HepG2 (cell line): ENCODE measurements around the gene STAT5A. TPM values are rescaled to one million over a fixed set of nuclear protein-coding genes. Genes with fewer than 3 reads are reported as not detected.
A peak's percentile ranks its signal among the peaks of the same experiment; 100 is the strongest.

Experiments used
- ATAC-seq: fragments of 200-7000 bp; cut with Tn5 transposase; 3 replicates; pipeline ENCODE4 v1.9.1; 2020; ENCODE audit warnings: mild to moderate bottlenecking, moderate library complexity
- BruUV-seq: library from RNA; stranded (reverse); fragments of 400-500 nt; replicated peaks from 2 replicates; lab custom pipeline; 2021; lab: Mats Ljungman, UMichigan
- CTCF ChIA-PET: fragments of 300-600 bp; formaldehyde crosslinking; extraction: SDS; loops from one replicate; lab custom pipeline; 2021; ENCODE audit warnings: low total read pairs, inconsistent platforms, low intra/inter-chr PET ratio; lab: Yijun Ruan, JAX
- POLR2A ChIA-PET: fragments of 350-600 bp; sonication (Branson Sonifier 250); formaldehyde crosslinking; loops from one replicate; lab custom pipeline; 2020; ENCODE audit warnings: antibody characterized with exemption, inconsistent platforms; lab: Yijun Ruan, JAX
- DNase-seq: peaks from one replicate; pipeline ENCODE4 v3.0.0-alpha.2; 2015; ENCODE audit warnings: low spot score
- FAIRE-seq: peaks from 3 replicates; lab custom pipeline; 2011; peaks lifted over from hg19 to GRCh38; lab: Jason Lieb, UNC
- H2AFZ ChIP-seq: one replicate; pipeline ENCODE4 v1.6.1; 2011; ENCODE audit warnings: low read length, inconsistent platforms
- H3K27ac ChIP-seq: fragments of 300-600 bp; 3 replicates; pipeline ENCODE4 v1.8.0; 2011; ENCODE audit warnings: mixed run types, mild to moderate bottlenecking, mixed read lengths, low read length, inconsistent platforms; ENCODE audit not compliant: insufficient read depth; ENCODE audit errors: extremely low read length
- H3K27me3 ChIP-seq, 2 experiments: fragments of 200-600 bp in 1 of 2; 2 replicates in 1 of 2; 3 replicates in 1 of 2; pipeline versions ENCODE4 v1.6.0 to v1.8.0; 2011; ENCODE audit warnings: low read length in 2 of 2, mild to moderate bottlenecking in 2 of 2, moderate library complexity in 2 of 2, inconsistent platforms in 1 of 2; ENCODE audit not compliant: insufficient read depth in 2 of 2, control insufficient read depth in 1 of 2
- H3K36me3 ChIP-seq, 2 experiments: fragments of 200-600 bp in 1 of 2; replicated peaks in 1 of 2; 2 replicates in 1 of 2; 3 replicates in 1 of 2; pipeline versions ENCODE4 v1.5.1 to v1.8.0; 2011; ENCODE audit warnings: low read length in 2 of 2, inconsistent platforms in 1 of 2; ENCODE audit not compliant: insufficient read depth in 2 of 2, control insufficient read depth in 1 of 2
- H3K4me1 ChIP-seq: 2 replicates; pipeline ENCODE4 v1.5.1; 2012; ENCODE audit warnings: low read length, inconsistent platforms; ENCODE audit not compliant: insufficient read depth
- H3K4me2 ChIP-seq: 2 replicates; pipeline ENCODE4 v1.6.0; 2011; ENCODE audit warnings: low read depth, low read length, inconsistent platforms
- H3K4me3 ChIP-seq, 3 experiments: fragments of 200-600 bp in 1 of 3; sonication (generic), shearing (Covaris generic) in 1 of 3; replicated peaks in 1 of 3; 2 replicates each; pipeline ENCODE4 v1.5.1; 2011 to 2016; ENCODE audit warnings: low read length in 3 of 3, inconsistent platforms in 2 of 3, low read depth in 2 of 3, mild to moderate bottlenecking in 2 of 3, control low read depth in 1 of 3, mixed read lengths in 1 of 3; ENCODE audit not compliant: insufficient read depth in 1 of 3
- H3K79me2 ChIP-seq: one replicate; pipeline ENCODE4 v1.6.1; 2011; ENCODE audit warnings: low read length, inconsistent platforms; ENCODE audit not compliant: insufficient read depth
- H3K9ac ChIP-seq: 2 replicates; pipeline ENCODE4 v1.6.0; 2011; ENCODE audit warnings: mild to moderate bottlenecking, low read depth, low read length, inconsistent platforms; ENCODE audit not compliant: insufficient read depth
- H3K9me3 ChIP-seq: 2 replicates; pipeline ENCODE4 v1.5.1; 2012; ENCODE audit warnings: mild to moderate bottlenecking, low read length
- H4K20me1 ChIP-seq: 2 replicates; pipeline ENCODE4 v1.6.0; 2011; ENCODE audit warnings: inconsistent platforms, mild to moderate bottlenecking, low read length, moderate library complexity; ENCODE audit not compliant: insufficient read depth
- ELK4 ChIP-seq: sonication (generic); formaldehyde crosslinking; IDR thresholded peaks from 2 replicates; pipeline ENCODE4 v1.9.0; 2021; ENCODE audit warnings: missing genetic modification reagents, borderline replicate concordance
- FLYWCH1 ChIP-seq: sonication (generic); formaldehyde crosslinking; IDR thresholded peaks from 2 replicates; pipeline ENCODE4 v1.8.1; 2023; ENCODE audit warnings: mild to moderate bottlenecking, missing genetic modification reagents
- NFE2L2 ChIP-seq: fragments of 150-350 bp; IDR thresholded peaks from 2 replicates; pipeline ENCODE4 v1.6.1; 2014; ENCODE audit warnings: low read length
- PBX3 ChIP-seq: sonication (generic); formaldehyde crosslinking; IDR thresholded peaks from 2 replicates; pipeline ENCODE4 v1.8.1; 2023; ENCODE audit warnings: missing genetic modification reagents, inconsistent platforms, borderline replicate concordance
- PTBP1 ChIP-seq: fragments of 200-400 bp; formaldehyde crosslinking; IDR thresholded peaks from 2 replicates; pipeline ENCODE4 v1.6.1; 2018; ENCODE audit warnings: low read length, low read depth; ENCODE audit not compliant: poor library complexity, severe bottlenecking
- SMARCE1 ChIP-seq: fragments of 450-650 bp; IDR thresholded peaks from 2 replicates; pipeline ENCODE4 v1.6.1; 2017; ENCODE audit warnings: borderline replicate concordance
- SP1 ChIP-seq, 2 experiments: fragments of 450-650 bp in 1 of 2; sonication (generic) in 1 of 2; formaldehyde crosslinking in 1 of 2; IDR thresholded peaks; 2 replicates each; pipeline versions ENCODE4 v1.4.0 to v1.6.1; 2016 to 2020; ENCODE audit warnings: missing genetic modification reagents in 1 of 2
- WIZ ChIP-seq: sonication (generic); formaldehyde crosslinking; IDR thresholded peaks from 2 replicates; pipeline ENCODE4 v1.5.1; 2020; ENCODE audit warnings: mild to moderate bottlenecking, missing genetic modification reagents
- ZBTB3 ChIP-seq: sonication (generic); formaldehyde crosslinking; IDR thresholded peaks from 2 replicates; pipeline ENCODE4 v1.4.0; 2020; ENCODE audit warnings: low read depth, mild to moderate bottlenecking, moderate library complexity, missing genetic modification reagents, borderline replicate concordance
- ZFP82 ChIP-seq: sonication (generic); formaldehyde crosslinking; IDR thresholded peaks from 2 replicates; pipeline ENCODE4 v1.5.1; 2020; ENCODE audit warnings: mild to moderate bottlenecking, missing genetic modification reagents, borderline replicate concordance
- ZFP90 ChIP-seq: sonication (generic); formaldehyde crosslinking; IDR thresholded peaks from 2 replicates; pipeline ENCODE4 v1.8.0; 2022; ENCODE audit warnings: missing genetic modification reagents, mild to moderate bottlenecking, inconsistent platforms, borderline replicate concordance
- ZNF138 ChIP-seq: sonication (generic); formaldehyde crosslinking; IDR thresholded peaks from 2 replicates; pipeline ENCODE4 v1.5.0; 2020; ENCODE audit warnings: mild to moderate bottlenecking, low read depth, missing genetic modification reagents
- ZNF510 ChIP-seq: sonication (generic); formaldehyde crosslinking; IDR thresholded peaks from 2 replicates; pipeline ENCODE4 v1.4.0; 2020; ENCODE audit warnings: low read depth, mild to moderate bottlenecking, missing genetic modification reagents
- ZNF619 ChIP-seq: sonication (generic); formaldehyde crosslinking; IDR thresholded peaks from 2 replicates; pipeline ENCODE4 v1.4.0; 2020; ENCODE audit warnings: mild to moderate bottlenecking, missing genetic modification reagents
- ZNF644 ChIP-seq: IDR thresholded peaks from 2 replicates; pipeline ENCODE4 v1.6.1; 2016; ENCODE audit warnings: low read depth
- ZNF724P ChIP-seq: sonication (generic); formaldehyde crosslinking; IDR thresholded peaks from 2 replicates; pipeline ENCODE4 v1.8.0; 2022; ENCODE audit warnings: missing genetic modification reagents, borderline replicate concordance
- ZNF816 ChIP-seq: sonication (generic); formaldehyde crosslinking; IDR thresholded peaks from 2 replicates; pipeline ENCODE4 v1.8.0; 2022; ENCODE audit warnings: missing genetic modification reagents, mild to moderate bottlenecking, borderline replicate concordance
- ZNF878 ChIP-seq: sonication (generic); formaldehyde crosslinking; IDR thresholded peaks from 2 replicates; pipeline ENCODE4 v1.8.1; 2023; ENCODE audit warnings: mild to moderate bottlenecking, missing genetic modification reagents, moderate library complexity
- ZSCAN22 ChIP-seq: sonication (generic); formaldehyde crosslinking; IDR thresholded peaks from 2 replicates; pipeline ENCODE4 v1.4.0; 2020; ENCODE audit warnings: mild to moderate bottlenecking, missing genetic modification reagents
- WGBS: methylation state at CpG from one replicate; pipeline ENCODE4 v1.1.6; 2017; ENCODE audit warnings: low lambda C conversion rate; 5-methylcytosine and 5-hydroxymethylcytosine counted together
- in situ Hi-C: cut with HindIII; loops from 2 replicates; pipeline ENCODE4 v1.10.0; 2017; ENCODE audit warnings: low pct_unique_long_range_greater_than_20kb; ENCODE audit not compliant: extremely low pct_ligation_motif_present
- intact Hi-C: fragments of 100-400 bp; cut with micrococcal nuclease; formaldehyde crosslinking; loops from one replicate; pipeline ENCODE4 v1.10.0; 2022; ENCODE audit not compliant: unreplicated experiment
- polyA plus RNA-seq, 8 experiments: library from polyadenylated mRNA; depleted of rRNA in 3 of 8; stranded (reverse) in 7 of 8; unstranded in 1 of 8; fragments of >200 nt; fragmentation: Illumina TruSeq in 4 of 8; extraction: Trizol in 4 of 8; gene quantifications; 2 replicates each; pipeline versions ENCODE4 v1.2.1 to v1.2.3, GENCODE V29; 2011 to 2016; ENCODE audit warnings: low read depth in 4 of 8, missing spikeins in 1 of 8, mixed read lengths in 1 of 8; ENCODE audit not compliant: insufficient read depth in 1 of 8
- total RNA-seq, 5 experiments: library from RNA; depleted of rRNA; stranded (reverse); fragments of >200 nt; fragmentation: Illumina TruSeq; extraction: Trizol; gene quantifications; 2 replicates each; pipeline ENCODE4 v1.2.3, GENCODE V29; 2016; ENCODE audit warnings: low read depth in 1 of 5
- TF ChIP-seq, protein P1 (sequence below): sonication (generic); formaldehyde crosslinking; IDR thresholded peaks from 2 replicates; pipeline ENCODE4 v1.8.0; 2022; ENCODE audit warnings: missing genetic modification reagents, mild to moderate bottlenecking, borderline replicate concordance
- TF ChIP-seq, protein P2 (sequence below): sonication (generic); formaldehyde crosslinking; IDR thresholded peaks from 2 replicates; pipeline ENCODE4 v1.5.0; 2020; ENCODE audit warnings: mild to moderate bottlenecking, missing genetic modification reagents

Gene STAT5A
- total and polyA plus RNA-seq, 2 of the 13 experiments (the other 11 are each of a cell fraction or from before 2014, with no cell fraction given), result 1.4 to 4.1 TPM

DNA sequence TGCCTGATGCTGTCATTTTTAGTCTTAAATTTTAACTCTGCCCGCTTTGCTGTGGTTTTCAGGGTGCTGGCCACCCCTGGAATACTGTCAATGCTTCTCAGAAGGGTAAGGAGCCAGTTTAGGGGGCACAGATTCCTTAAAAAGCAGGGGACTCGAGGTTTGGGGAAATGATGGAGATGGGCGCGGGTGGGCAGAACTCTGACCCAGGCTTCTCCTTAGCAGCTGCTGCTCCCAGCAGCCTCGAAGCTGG lies 23.7 kb downstream of the STAT5A start:
- peak overlapping the region; percentile 82 for H3K4me2 ChIP-seq
- peak overlapping the region; percentile 55 for H3K9ac ChIP-seq
- no peak for DNase-seq
- peaks cover 85% of the 10 kb centered on the region for H3K4me1 ChIP-seq
- peaks cover 2 to 10% of the 10 kb centered on the region in 2 experiments; a peak in 4 of 5 replicates for H3K36me3 ChIP-seq
- H3K9me3 ChIP-seq, result no peaks in the 10 kb centered on the region
- peak overlapping the region; percentile 47 to 65 (median 51) for H3K4me3 ChIP-seq
- in situ Hi-C loops (no loop called here), intact Hi-C loops (no loop called here)
- H3K79me2 ChIP-seq, result no peaks in the 10 kb centered on the region
- ChIA-PET CTCF (interaction anchor here (1.4 to 1.9 kb wide), 2 partner anchors 11 to 94 kb away, joined by 6 to 10 read pairs; no protein-coding TSS in a partner anchor), POLR2A (interaction anchor here (0.6 to 3.7 kb wide), 32 partner anchors 9 to 431 kb away, joined by 3 to 47 read pairs (median 4); partner anchors contain the start of genes CAVIN1, DNAJC7, GHDC and NAGLU)
- no peak for ATAC-seq
- no peak overlapping the region for H2AFZ ChIP-seq
- BruUV-seq, result no TSS peak
- 8% methylated on average over 5 of the region's 5 CpGs for WGBS
- H4K20me1 ChIP-seq, result no peaks in the 10 kb centered on the region
- H3K27ac ChIP-seq, result peak overlapping the region; percentile 73
- H3K27me3 ChIP-seq, result no peaks in the 10 kb centered on the region
- FAIRE-seq, result no peak
- TF ChIP-seq WIZ (CRISPR knock-in tag) (no peak), ZNF724P (CRISPR knock-in tag) (0 out of 2 replicates have a peak, but pooled peaks have one; percentile 20), ZNF816 (CRISPR knock-in tag) (0 out of 2 replicates have a peak, but pooled peaks have one; percentile 28), FLYWCH1 (CRISPR knock-in tag) (no peak), ZNF878 (CRISPR knock-in tag) (0 out of 2 replicates have a peak, but pooled peaks have one; percentile 12), ZBTB3 (CRISPR knock-in tag) (0 out of 2 replicates have a peak, but pooled peaks have one; percentile 56), ZFP82 (CRISPR knock-in tag) (no peak), SMARCE1 (no peak), ZFP90 (CRISPR knock-in tag) (no peak; the same call in 1 of the 2 replicates), ZNF644 (no peak), NFE2L2 (no peak), SP1 (IDR thresholded peaks at IDR 0.05) (no peak), SP1 (CRISPR knock-in tag; IDR thresholded peaks at IDR 0.05) (no peak), PBX3 (CRISPR knock-in tag) (no peak), ELK4 (CRISPR knock-in tag) (no peak), ZSCAN22 (0 out of 2 replicates have a peak, but pooled peaks have one; percentile 18), ZNF138 (no peak), ZNF619 (CRISPR knock-in tag) (no peak), PTBP1 (no peak), ZNF510 (0 out of 2 replicates have a peak, but pooled peaks have one; percentile 29)
- TF ChIP-seq, protein P1, sequence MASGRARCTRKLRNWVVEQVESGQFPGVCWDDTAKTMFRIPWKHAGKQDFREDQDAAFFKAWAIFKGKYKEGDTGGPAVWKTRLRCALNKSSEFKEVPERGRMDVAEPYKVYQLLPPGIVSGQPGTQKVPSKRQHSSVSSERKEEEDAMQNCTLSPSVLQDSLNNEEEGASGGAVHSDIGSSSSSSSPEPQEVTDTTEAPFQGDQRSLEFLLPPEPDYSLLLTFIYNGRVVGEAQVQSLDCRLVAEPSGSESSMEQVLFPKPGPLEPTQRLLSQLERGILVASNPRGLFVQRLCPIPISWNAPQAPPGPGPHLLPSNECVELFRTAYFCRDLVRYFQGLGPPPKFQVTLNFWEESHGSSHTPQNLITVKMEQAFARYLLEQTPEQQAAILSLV (CRISPR knock-in tag), result 0 out of 2 replicates have a peak, but pooled peaks have one; percentile 3
- TF ChIP-seq, protein P2, sequence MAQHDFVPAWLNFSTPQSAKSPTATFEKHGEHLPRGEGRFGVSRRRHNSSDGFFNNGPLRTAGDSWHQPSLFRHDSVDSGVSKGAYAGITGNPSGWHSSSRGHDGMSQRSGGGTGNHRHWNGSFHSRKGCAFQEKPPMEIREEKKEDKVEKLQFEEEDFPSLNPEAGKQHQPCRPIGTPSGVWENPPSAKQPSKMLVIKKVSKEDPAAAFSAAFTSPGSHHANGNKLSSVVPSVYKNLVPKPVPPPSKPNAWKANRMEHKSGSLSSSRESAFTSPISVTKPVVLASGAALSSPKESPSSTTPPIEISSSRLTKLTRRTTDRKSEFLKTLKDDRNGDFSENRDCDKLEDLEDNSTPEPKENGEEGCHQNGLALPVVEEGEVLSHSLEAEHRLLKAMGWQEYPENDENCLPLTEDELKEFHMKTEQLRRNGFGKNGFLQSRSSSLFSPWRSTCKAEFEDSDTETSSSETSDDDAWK, result no peak
